Activated naive CD8-positive, alpha-beta T cell treated with anti-CD3 and anti-CD28 coated beads, Interleukin-2, amount 10 ng/mL, durations not matched to agents 7 days and 5 days (primary cell): Measurements from ENCODE around the gene LRFN5. TPM values are rescaled to one million over a fixed set of nuclear protein-coding genes. Genes with fewer than 3 reads are reported as not detected.
A peak's percentile ranks its signal among the peaks of the same experiment; 100 is the strongest.

Experiments
- ATAC-seq: fragments of 150-1000 bp; cut with Tn5 transposase; one replicate; pipeline ENCODE4 v1.10.0; 2021; ENCODE audit warnings: low read depth, moderate library complexity
- POLR2A ChIA-PET: fragments of 350-600 bp; sonication (Branson Sonifier 250); formaldehyde crosslinking; loops from one replicate; lab custom pipeline; 2021; ENCODE audit warnings: antibody characterized with exemption; lab: Charles Lee
- DNase-seq: peaks from one replicate; pipeline ENCODE4 v3.0.0; 2021
- H3K27ac Mint-ChIP-seq: one replicate; pipeline ENCODE4 v1.8.0; 2022; ENCODE audit warnings: mild to moderate bottlenecking, mixed read lengths
- H3K27me3 Mint-ChIP-seq: one replicate; pipeline ENCODE4 v1.8.0; 2022; ENCODE audit warnings: mild to moderate bottlenecking, moderate library complexity, mixed read lengths
- H3K36me3 Mint-ChIP-seq: one replicate; pipeline ENCODE4 v1.8.0; 2021; ENCODE audit warnings: mild to moderate bottlenecking, mixed read lengths
- H3K4me1 Mint-ChIP-seq: one replicate; pipeline ENCODE4 v1.8.0; 2021; ENCODE audit warnings: mixed read lengths
- H3K4me3 Mint-ChIP-seq: one replicate; pipeline ENCODE4 v1.8.0; 2022; ENCODE audit warnings: mild to moderate bottlenecking, moderate library complexity, mixed read lengths
- H3K9me3 Mint-ChIP-seq: one replicate; pipeline ENCODE4 v1.8.0; 2021; ENCODE audit warnings: mixed read lengths
- total RNA-seq, 2 experiments: library from RNA; stranded (reverse); gene quantifications; one replicate each; pipeline ENCODE4 v1.2.3, GENCODE V29; 2021

LRFN5 gene
- total RNA-seq, 2 experiments from 2014 or later = not detected

GRCh38 chr14:41607966-41608663 lies 1.4 kb downstream of the LRFN5 start:
- no peak overlapping the region for H3K27ac Mint-ChIP-seq

GRCh38 chr14:41608681-41609390 lies 2.2 kb downstream of the LRFN5 start:
- H3K4me1 Mint-ChIP-seq = peaks cover 30% of the 10 kb centered on the region
- peak overlapping the region; percentile 13 for H3K4me3 Mint-ChIP-seq
- ATAC-seq = no peak
- H3K9me3 Mint-ChIP-seq = peaks cover 3% of the 10 kb centered on the region
- no peaks in the 10 kb centered on the region for H3K36me3 Mint-ChIP-seq
- POLR2A ChIA-PET = no interaction called here
- DNase-seq = no peak
- peaks cover 74% of the 10 kb centered on the region for H3K27me3 Mint-ChIP-seq
- no peak overlapping the region for H3K27ac Mint-ChIP-seq

More at GRCh38 chr14:41607966-41608663, 1.4 kb downstream of the LRFN5 start:
- peak; percentile 32 for DNase-seq
- Mint-ChIP-seq H3K27me3 (peaks cover 76% of the 10 kb centered on the region), H3K9me3 (peaks cover 3% of the 10 kb centered on the region), H3K36me3 (no peaks in the 10 kb centered on the region), H3K4me1 (peaks cover 30% of the 10 kb centered on the region), H3K4me3 (peak overlapping the region; percentile 72)
- POLR2A ChIA-PET = no interaction called here
- no peak for ATAC-seq

- Mint-ChIP-seq H3K4me3 (no peak overlapping the region), H3K9me3 (peaks cover 1% of the 10 kb centered on the region), H3K27ac (no peak overlapping the region), H3K4me1 (peaks cover 24% of the 10 kb centered on the region), H3K27me3 (peaks cover 68% of the 10 kb centered on the region), H3K36me3 (no peaks in the 10 kb centered on the region)
- POLR2A ChIA-PET = no interaction called here
- DNase-seq (peak; percentile 28), ATAC-seq (no peak)
Observed at GRCh38 chr14:41609704-41610183, 3.1 kb downstream of the LRFN5 start.

GRCh38 chr14:41615011-41615595 lies 8.4 kb downstream of the LRFN5 start:
- DNase-seq (no peak), ATAC-seq (no peak)
- Mint-ChIP-seq H3K27me3 (peaks cover 23% of the 10 kb centered on the region), H3K4me3 (no peak overlapping the region), H3K36me3 (no peaks in the 10 kb centered on the region), H3K9me3 (no peaks in the 10 kb centered on the region), H3K4me1 (peaks cover 2% of the 10 kb centered on the region), H3K27ac (no peak overlapping the region)
- POLR2A ChIA-PET = no interaction called here

GRCh38 chr14:41623736-41624135 lies 17.1 kb downstream of the LRFN5 start:
- Mint-ChIP-seq H3K4me3 (no peak overlapping the region), H3K4me1 (no peaks in the 10 kb centered on the region), H3K9me3 (no peaks in the 10 kb centered on the region), H3K27me3 (peaks cover 2% of the 10 kb centered on the region), H3K27ac (no peak overlapping the region), H3K36me3 (no peaks in the 10 kb centered on the region)
- ATAC-seq (no peak), DNase-seq (no peak)
- POLR2A ChIA-PET = no interaction called here

GRCh38 chr14:41629876-41630275 lies 23.2 kb downstream of the LRFN5 start:
- no peak for DNase-seq
- POLR2A ChIA-PET = no interaction called here
- H3K27ac Mint-ChIP-seq = no peak overlapping the region

GRCh38 chr14:41634286-41634685 lies 27.6 kb downstream of the LRFN5 start:
- H3K4me3 Mint-ChIP-seq = no peak overlapping the region
- H3K36me3 Mint-ChIP-seq = no peaks in the 10 kb centered on the region
- no peaks in the 10 kb centered on the region for H3K9me3 Mint-ChIP-seq
- peaks cover 2% of the 10 kb centered on the region for H3K27me3 Mint-ChIP-seq
- ATAC-seq = no peak
- DNase-seq = no peak
- H3K4me1 Mint-ChIP-seq = no peaks in the 10 kb centered on the region
- POLR2A ChIA-PET = no interaction called here
- no peak overlapping the region for H3K27ac Mint-ChIP-seq

More at GRCh38 chr14:41629876-41630275, 23.2 kb downstream of the LRFN5 start:
- ATAC-seq = no peak
- H3K4me3 Mint-ChIP-seq = no peak overlapping the region
- H3K27me3 Mint-ChIP-seq = peaks cover 2% of the 10 kb centered on the region
- no peaks in the 10 kb centered on the region for H3K36me3 Mint-ChIP-seq
- no peaks in the 10 kb centered on the region for H3K4me1 Mint-ChIP-seq
- H3K9me3 Mint-ChIP-seq = no peaks in the 10 kb centered on the region

GRCh38 chr14:41636492-41637392 lies 30.1 kb downstream of the LRFN5 start:
- Mint-ChIP-seq H3K9me3 (no peaks in the 10 kb centered on the region), H3K4me1 (no peaks in the 10 kb centered on the region), H3K4me3 (no peak overlapping the region), H3K36me3 (no peaks in the 10 kb centered on the region), H3K27ac (no peak overlapping the region), H3K27me3 (no peaks in the 10 kb centered on the region)
- POLR2A ChIA-PET = no interaction called here
- no peak for ATAC-seq
- no peak for DNase-seq

GRCh38 chr14:41641690-41642089 lies 35.0 kb downstream of the LRFN5 start:
- POLR2A ChIA-PET = no interaction called here
- Mint-ChIP-seq H3K4me1 (no peaks in the 10 kb centered on the region), H3K9me3 (no peaks in the 10 kb centered on the region), H3K27me3 (no peaks in the 10 kb centered on the region), H3K27ac (no peak overlapping the region), H3K4me3 (no peak overlapping the region), H3K36me3 (no peaks in the 10 kb centered on the region)
- no peak for DNase-seq
- ATAC-seq = no peak

- Mint-ChIP-seq H3K27me3 (no peaks in the 10 kb centered on the region), H3K4me3 (no peak overlapping the region), H3K27ac (no peak overlapping the region), H3K36me3 (no peaks in the 10 kb centered on the region), H3K9me3 (no peaks in the 10 kb centered on the region), H3K4me1 (no peaks in the 10 kb centered on the region)
- no peak for DNase-seq
- POLR2A ChIA-PET = no interaction called here
- ATAC-seq = no peak
Observed at GRCh38 chr14:41642367-41642766, 35.7 kb downstream of the LRFN5 start.

GRCh38 chr14:41642789-41643188 lies 36.1 kb downstream of the LRFN5 start:
- DNase-seq (no peak), ATAC-seq (no peak)
- H3K4me1 Mint-ChIP-seq = no peaks in the 10 kb centered on the region
- H3K4me3 Mint-ChIP-seq = no peak overlapping the region
- no peaks in the 10 kb centered on the region for H3K9me3 Mint-ChIP-seq
- H3K36me3 Mint-ChIP-seq = no peaks in the 10 kb centered on the region
- no peaks in the 10 kb centered on the region for H3K27me3 Mint-ChIP-seq
- H3K27ac Mint-ChIP-seq = no peak overlapping the region
- POLR2A ChIA-PET = no interaction called here

GRCh38 chr14:41644606-41645005 lies 37.9 kb downstream of the LRFN5 start:
- ATAC-seq (no peak), DNase-seq (no peak)
- H3K4me3 Mint-ChIP-seq = no peak overlapping the region
- no peaks in the 10 kb centered on the region for H3K27me3 Mint-ChIP-seq
- POLR2A ChIA-PET = no interaction called here
- H3K27ac Mint-ChIP-seq = no peak overlapping the region
- H3K9me3 Mint-ChIP-seq = no peaks in the 10 kb centered on the region
- no peaks in the 10 kb centered on the region for H3K4me1 Mint-ChIP-seq
- no peaks in the 10 kb centered on the region for H3K36me3 Mint-ChIP-seq

GRCh38 chr14:41650802-41651201 lies 44.1 kb downstream of the LRFN5 start:
- H3K4me3 Mint-ChIP-seq = no peak overlapping the region
- H3K27ac Mint-ChIP-seq = no peak overlapping the region
- ATAC-seq (no peak), DNase-seq (no peak)
- no peaks in the 10 kb centered on the region for H3K4me1 Mint-ChIP-seq
- H3K27me3 Mint-ChIP-seq = no peaks in the 10 kb centered on the region
- POLR2A ChIA-PET = no interaction called here
- no peaks in the 10 kb centered on the region for H3K36me3 Mint-ChIP-seq
- no peaks in the 10 kb centered on the region for H3K9me3 Mint-ChIP-seq
